GM12873 (cell line): ENCODE data around the gene ITSN1.

Experiments
- CTCF ChIP-seq: IDR thresholded peaks from 2 replicates; pipeline ENCODE4 v1.5.1; 2012; ENCODE audit warnings: low read depth, mild to moderate bottlenecking, moderate library complexity, low read length, control low read depth; ENCODE audit not compliant: insufficient read depth; ENCODE audit errors: missing control alignments

The ITSN1 gene

GRCh38 chr21:33859373-33860102 lies 217.2 kb downstream of the ITSN1 start:
- no peak for TF ChIP-seq CTCF

GRCh38 chr21:33860332-33860879 lies 218.1 kb downstream of the ITSN1 start:
- TF ChIP-seq CTCF: no peak

GRCh38 chr21:33861125-33861524 lies 218.8 kb downstream of the ITSN1 start:
- no peak for TF ChIP-seq CTCF

GRCh38 chr21:33864150-33864549 lies 221.8 kb downstream of the ITSN1 start:
- no peak for TF ChIP-seq CTCF

- TF ChIP-seq CTCF: no peak
These were observed 222.9 kb downstream of the ITSN1 start for GRCh38 chr21:33865176-33865575.

GRCh38 chr21:33865996-33866575 lies 223.8 kb downstream of the ITSN1 start:
- no peak for TF ChIP-seq CTCF

GRCh38 chr21:33866826-33867225 lies 224.5 kb downstream of the ITSN1 start:
- TF ChIP-seq CTCF: no peak
